Stimulated activated CD4-positive, alpha-beta T cell treated with anti-CD3 and anti-CD28 coated beads, TNF-alpha, amount 100 ng/mL, for 24 hours (primary cell): Measurements from ENCODE around the gene SUPT3H.
"Not testable (repeated sequence)": the region's sequence is repeated elsewhere in the genome, so short reads cannot be mapped to it uniquely, and the experiment has no call there.

Experiments
- DNase-seq, 3 experiments: peaks; one replicate each; pipeline ENCODE4 v3.0.0-alpha.2; 2020; ENCODE audit warnings: low read depth in 3 of 3

Gene SUPT3H

GRCh38 chr6:45184040-45184439 lies 193.7 kb downstream of the SUPT3H start:
- no peak for DNase-seq

DNA sequence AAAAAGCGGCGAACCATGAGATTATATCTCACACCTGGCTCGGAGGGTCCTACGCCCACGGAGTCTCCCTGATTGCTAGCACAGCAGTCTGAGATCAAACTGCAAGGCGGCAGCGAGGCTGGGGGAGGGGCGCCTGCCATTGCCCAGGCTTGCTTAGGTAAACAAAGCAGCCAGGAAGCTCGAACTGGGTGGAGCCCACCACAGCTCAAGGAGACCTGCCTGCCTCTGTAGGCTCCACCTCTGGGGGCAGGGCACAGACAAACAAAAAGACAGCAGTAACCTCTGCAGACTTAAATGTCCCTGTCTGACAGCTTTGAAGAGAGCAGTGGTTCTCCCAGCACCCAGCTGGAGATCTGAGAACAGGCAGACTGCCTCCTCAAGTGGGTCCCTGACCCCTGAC lies 201.4 kb downstream of the SUPT3H start:
- DNase-seq: not testable (repeated sequence)

DNA sequence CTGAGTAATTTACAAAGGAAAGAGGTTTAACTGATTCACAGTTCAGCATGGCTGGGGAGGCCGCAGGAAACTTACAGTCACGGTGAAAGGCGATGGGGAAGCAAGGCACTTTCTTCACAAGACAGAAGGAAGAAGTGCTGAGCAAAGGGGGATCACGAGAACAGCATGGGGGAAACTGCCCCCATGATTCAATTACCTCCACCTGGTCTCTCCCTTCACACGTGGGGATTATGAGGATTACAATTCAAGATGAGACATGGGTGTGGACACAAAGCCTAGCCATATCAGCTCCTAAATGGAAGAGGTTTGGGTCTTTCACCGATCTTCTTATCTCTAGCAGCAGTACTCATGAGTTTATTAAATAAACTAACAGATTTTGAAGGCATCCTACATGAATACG lies 202.5 kb downstream of the SUPT3H start:
- DNase-seq: no peak

DNA sequence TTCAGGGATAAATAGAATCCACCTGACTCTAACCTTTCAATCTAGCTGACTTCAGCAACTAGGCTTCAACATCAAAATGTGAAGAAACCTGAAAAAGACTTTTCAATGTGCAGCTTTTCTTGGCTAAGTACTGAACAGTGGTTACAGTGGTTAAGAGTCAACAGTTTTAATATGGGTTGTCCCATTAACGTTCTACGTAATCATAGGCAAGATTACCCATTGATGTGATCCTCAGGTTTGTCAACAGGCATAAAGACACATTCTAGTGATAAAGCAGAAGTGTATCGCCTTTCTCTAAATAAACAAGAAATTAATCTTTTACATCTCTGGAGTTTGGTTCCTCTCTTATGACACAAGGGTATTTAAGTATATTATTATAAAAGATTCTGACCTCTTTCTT lies 203.7 kb downstream of the SUPT3H start:
- no peak for DNase-seq

DNA sequence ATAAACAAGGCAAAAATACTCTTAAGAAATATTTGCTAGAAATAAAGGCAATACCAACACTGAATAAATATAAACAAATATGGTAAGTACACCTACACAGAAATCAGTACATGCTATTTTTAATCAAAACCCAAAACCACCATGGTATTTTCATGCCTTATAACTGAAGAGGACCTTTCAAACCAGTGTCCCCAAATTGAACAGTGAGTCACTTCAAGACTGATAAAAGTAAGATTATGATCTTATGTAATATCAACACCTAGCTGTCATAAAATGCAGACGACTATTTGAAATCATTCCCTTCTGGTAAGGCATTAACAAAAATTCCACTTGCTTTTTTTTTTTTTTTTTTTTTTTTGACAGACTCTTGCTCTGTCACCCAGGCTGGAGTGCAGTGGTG lies 206.4 kb downstream of the SUPT3H start:
- DNase-seq: no peak

GRCh38 chr6:45170309-45170708 lies 207.4 kb downstream of the SUPT3H start:
- DNase-seq: no peak

GRCh38 chr6:45169815-45170214 lies 207.9 kb downstream of the SUPT3H start:
- DNase-seq: no peak

DNA sequence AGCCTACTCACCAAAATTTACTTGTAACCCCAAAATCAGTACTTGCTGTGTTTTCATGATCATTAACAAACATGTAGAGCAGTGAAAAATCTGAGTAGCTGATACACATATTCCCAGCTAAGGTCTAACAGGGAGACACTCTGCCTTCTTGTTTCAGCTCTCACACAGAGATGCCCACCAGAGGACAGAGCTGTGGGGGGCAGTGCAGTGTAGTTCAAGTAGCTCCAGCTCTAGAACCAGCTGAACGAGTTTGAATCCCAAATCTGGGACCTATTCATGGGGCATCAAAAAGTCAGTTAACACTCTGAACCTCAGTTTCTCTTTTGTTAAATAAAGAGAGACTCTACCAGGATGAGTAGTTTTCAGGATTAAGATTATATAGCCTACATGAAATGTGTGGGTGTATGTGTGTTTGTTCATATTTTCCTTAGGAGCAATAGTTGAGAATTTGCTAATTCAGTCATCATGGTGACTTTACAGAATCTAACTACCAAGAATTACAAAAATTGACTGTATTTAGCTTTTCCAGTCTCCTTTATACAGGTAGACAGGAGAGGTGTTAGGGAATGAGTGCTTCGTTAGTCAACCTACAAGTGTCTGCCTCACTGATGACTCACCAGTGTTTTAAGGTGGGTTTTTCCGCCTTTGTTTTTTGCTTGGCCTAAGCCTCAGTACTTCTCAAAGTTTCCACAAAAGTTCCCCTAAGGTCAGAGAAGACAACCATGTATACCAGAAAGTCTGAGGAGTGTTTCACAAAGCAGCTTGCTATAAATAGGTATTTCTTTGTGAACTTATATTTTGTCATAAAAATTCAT lies 213.6 kb downstream of the SUPT3H start:
- peak in 2 of 3 experiments; percentile 3 to 54 for DNase-seq

- DNase-seq: no peak
Measured at GRCh38 chr6:45160305-45160704, 217.4 kb downstream of the SUPT3H start.

DNA sequence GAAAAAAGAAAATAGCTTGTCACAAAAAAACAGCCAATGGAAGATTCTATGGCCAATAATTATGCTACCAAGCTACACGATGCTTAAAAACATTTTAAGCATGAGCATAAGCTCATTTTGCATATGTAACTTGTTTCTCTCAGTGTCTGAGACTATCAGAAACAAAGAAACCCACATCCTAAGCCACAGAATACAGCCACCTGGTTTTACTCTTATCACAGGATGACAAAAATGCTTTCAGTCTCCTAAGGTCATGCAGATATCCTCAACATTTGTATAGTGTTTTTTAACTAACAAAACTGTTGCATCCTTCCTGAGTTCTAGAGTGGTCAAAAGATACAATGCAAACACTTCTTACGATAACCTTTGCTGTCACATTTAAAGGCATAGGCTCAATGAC lies 221.7 kb downstream of the SUPT3H start:
- DNase-seq: no peak

- DNase-seq: no peak
Measured at GRCh38 chr6:45155341-45155894, 222.3 kb downstream of the SUPT3H start.

DNA sequence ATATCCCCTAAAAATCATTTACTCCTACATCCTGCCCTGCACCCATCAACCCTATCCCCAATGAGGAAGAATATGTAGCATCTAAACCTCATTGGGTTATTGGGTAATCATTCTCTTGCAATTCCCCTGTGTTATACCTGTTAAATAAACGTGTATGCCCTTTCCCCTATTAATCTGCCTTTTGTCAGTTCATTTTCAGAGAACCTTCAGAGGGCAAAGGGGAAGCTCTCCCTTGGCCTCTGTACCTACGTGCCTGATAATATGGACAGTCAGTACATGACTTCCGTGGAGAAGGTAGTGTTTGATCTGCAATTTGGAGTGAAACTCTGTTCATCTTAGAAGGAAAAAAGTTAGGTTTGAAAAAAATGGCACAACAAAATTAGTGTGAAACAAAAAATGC lies 223.1 kb downstream of the SUPT3H start:
- DNase-seq: no peak

- DNase-seq: no peak
Measured at GRCh38 chr6:45148711-45149341, 228.9 kb downstream of the SUPT3H start.

GRCh38 chr6:45148278-45148677 lies 229.5 kb downstream of the SUPT3H start:
- DNase-seq: no peak

- not testable (repeated sequence) for DNase-seq
Measured at GRCh38 chr6:45145658-45146057, 232.1 kb downstream of the SUPT3H start.

GRCh38 chr6:45138765-45139164 lies 239.0 kb downstream of the SUPT3H start:
- no peak for DNase-seq

DNA sequence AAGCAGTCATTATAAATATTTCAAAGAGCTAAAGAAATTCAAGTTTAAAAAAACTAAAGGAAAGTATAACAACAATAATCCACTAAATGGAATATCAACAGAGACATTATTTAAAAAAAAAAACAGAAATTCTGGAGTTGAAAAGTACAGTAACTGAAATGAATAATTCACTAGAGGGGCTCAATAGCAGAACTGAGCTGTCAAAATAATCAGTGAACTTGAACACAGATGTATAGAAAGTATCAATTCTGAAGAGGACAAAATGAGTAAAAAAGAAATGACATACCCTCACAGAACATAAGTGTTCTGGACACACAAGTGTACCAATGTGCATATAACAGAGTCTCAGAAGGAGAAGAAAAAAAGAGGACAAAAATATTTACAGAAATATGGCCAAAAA lies 241.2 kb downstream of the SUPT3H start:
- no peak for DNase-seq

DNA sequence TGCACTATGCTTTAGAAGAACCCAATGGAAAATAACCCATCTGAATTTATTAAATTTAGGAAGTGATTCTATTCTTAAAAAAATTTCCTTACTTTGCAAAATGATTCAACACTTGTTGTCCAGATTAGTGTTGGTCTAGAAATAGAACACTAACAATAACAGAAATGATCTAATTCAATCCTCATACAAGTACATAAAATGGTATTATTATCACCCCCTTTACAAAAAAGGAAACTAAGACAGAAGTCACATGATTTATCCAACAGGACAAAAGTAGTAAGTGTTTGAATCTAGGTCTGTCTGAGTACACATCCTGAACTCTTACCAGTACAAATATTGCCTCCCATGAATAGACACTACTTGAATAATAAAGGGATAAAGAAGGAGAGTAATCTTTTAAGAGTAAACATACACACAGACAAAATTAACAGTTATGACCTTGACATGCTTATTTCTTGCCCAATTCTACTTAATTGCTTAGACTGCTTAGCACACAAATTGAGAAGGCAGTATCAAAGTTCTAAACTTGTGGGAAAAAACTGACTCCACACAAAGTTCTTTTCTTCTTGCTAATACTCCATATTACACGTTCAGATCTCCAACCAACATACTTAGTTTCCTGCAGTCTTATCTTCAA lies 245.0 kb downstream of the SUPT3H start:
- no peak for DNase-seq

DNA sequence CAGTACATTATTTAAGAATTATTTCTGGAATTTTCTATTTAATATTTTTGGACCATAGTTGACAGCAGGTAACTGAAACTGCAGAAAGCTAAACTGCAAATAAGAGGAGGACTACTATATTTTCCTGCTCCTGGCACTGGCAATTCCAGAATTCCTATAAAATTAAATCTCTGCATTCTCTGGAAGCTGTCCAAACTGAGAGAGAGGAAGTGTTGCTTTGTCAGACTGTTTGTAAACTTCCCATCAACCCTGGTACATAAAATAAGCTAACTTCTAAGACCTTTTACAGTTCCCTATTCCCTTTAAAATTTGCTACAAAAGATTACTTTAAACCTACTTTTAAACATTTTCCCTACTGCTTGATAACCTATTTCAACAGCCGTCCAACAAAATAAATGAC lies 245.7 kb downstream of the SUPT3H start:
- no peak for DNase-seq

DNA sequence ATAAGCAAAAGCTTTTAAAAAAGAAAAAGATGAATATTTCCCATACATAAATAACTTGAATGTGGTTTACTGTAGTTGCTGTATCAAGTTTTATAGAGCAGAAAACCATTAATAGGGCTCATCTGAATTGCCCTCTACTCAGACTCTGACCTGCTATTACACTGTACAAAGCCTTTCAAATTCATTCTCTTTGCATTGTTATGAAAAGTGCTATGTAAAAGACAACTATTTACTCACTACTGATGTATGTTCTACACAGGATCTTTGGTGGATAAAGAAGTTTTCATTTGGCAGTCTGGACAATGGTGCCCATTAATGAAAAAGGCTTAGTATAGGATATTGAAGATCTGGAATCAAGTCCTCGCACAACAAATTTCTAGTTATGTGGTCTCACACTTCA lies 248.7 kb downstream of the SUPT3H start:
- DNase-seq: no peak

DNA sequence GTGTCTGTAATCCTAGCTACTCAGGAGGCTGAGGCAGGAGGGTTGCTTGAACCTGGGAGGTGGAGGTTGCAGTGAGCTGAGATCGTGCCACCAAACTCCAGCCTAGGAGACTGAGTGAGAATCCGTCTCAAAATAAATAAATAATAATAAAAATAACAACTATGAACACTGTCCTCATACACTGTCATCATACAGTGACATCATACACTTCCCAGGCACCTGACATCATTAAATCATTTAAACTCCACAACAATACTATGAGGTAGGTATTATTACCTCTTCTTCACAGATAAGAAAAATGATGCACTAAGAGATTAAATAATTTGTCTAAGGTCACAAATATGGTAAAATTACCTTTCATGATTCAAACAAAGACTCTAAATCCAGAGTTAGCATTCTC lies 250.5 kb downstream of the SUPT3H start:
- DNase-seq: no peak

- DNase-seq: no peak
Measured at GRCh38 chr6:45126033-45126432, 251.7 kb downstream of the SUPT3H start.

DNA sequence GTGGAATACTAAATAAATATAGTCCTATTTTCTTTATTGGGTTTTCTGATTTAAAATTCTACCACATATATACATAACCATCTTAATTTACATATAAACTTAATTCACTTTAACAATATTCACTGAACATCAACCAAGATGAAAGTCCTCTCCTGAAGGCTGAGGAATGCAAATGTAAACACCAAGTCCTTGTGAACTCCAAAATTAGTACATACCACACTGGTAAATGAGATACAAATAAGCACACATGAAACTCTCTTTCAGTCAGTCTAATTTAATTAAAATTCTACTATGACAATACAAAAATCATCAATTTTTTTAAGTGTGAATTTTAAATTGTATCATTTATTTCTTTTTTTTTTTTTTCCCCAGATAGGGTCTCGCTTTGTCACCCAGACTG lies 254.7 kb downstream of the SUPT3H start:
- no peak for DNase-seq
